ENCODE data around the gene HYAL1. TPM values are rescaled to one million over a fixed set of nuclear protein-coding genes. Genes with fewer than 3 reads are reported as not detected.

HYAL1 gene
- total RNA-seq = 10 to 100 TPM in 1 of 2 donors, 1 to 10 TPM in 1; 9.0 to 15.2 TPM

GRCh38 chr3:50303013-50303815, at the start of gene HYAL1:
TSS of gene HYAL1 (minus strand) at chr3:50303574. CDS start at chr3:50302956, 618 bp downstream.
- Histone ChIP-seq H3K36me3 (no peaks in the 10 kb centered on the region), H3K4me1 (peaks cover 13% of the 10 kb centered on the region), H3K9me3 (no peaks in the 10 kb centered on the region), H3K4me3 (peak within 1 kb of the TSS; percentile 4), H3K27me3 (no peaks in the 10 kb centered on the region), H3K27ac (peak within 1 kb of the TSS; percentile 47), H3K9ac (ENCODE audit: low read depth in 2 of 2, low read length in 2 of 2) (peak within 1 kb of the TSS; percentile 34 to 52)
- no peak for TF ChIP-seq CTCF (IDR thresholded peaks at IDR 0.05)
- intact Hi-C loops (cut with DNase I) = no loop called here
- peak; percentile 77 for DNase-seq

- no peak for DNase-seq
- no peak overlapping the region for H3K4me3 ChIP-seq
- intact Hi-C loops (cut with DNase I) = no loop called here
- no peaks in the 10 kb centered on the region for H3K9me3 ChIP-seq
- H3K27ac ChIP-seq = peak overlapping the region; percentile 49
- H3K27me3 ChIP-seq = no peaks in the 10 kb centered on the region
- TF ChIP-seq CTCF (IDR thresholded peaks at IDR 0.05) = no peak
- H3K4me1 ChIP-seq = peaks cover 35% of the 10 kb centered on the region
- peaks cover 8% of the 10 kb centered on the region for H3K36me3 ChIP-seq
- H3K9ac ChIP-seq (ENCODE audit: low read depth in 2 of 2, low read length in 2 of 2) = no peak overlapping the region
Observed at GRCh38 chr3:50352781-50353180, 49.4 kb upstream of the HYAL1 start.

- no peak for TF ChIP-seq CTCF (IDR thresholded peaks at IDR 0.05)
- peak overlapping the region; percentile 85 for H3K27ac ChIP-seq
- no peaks in the 10 kb centered on the region for H3K27me3 ChIP-seq
- intact Hi-C loops (cut with DNase I) = no loop called here
- H3K4me3 ChIP-seq = peak overlapping the region; percentile 59
- peaks cover 8% of the 10 kb centered on the region for H3K36me3 ChIP-seq
- H3K4me1 ChIP-seq = peaks cover 23% of the 10 kb centered on the region
- H3K9me3 ChIP-seq = no peaks in the 10 kb centered on the region
- DNase-seq = no peak
- peak overlapping the region in 1 of 2 donors; percentile 92 for H3K9ac ChIP-seq (ENCODE audit: low read depth in 2 of 2, low read length in 2 of 2)
Observed at GRCh38 chr3:50351323-50351697, 47.9 kb upstream of the HYAL1 start.

GRCh38 chr3:50350527-50351322, 47.4 kb upstream of the HYAL1 start, which contains the start of the genes CYB561D2 and NPRL2:
TSS of gene CYB561D2 (plus strand) at chr3:50350862. CDS start at chr3:50351434, 572 bp downstream.
TSS of gene NPRL2 (minus strand) at chr3:50350775. CDS start at chr3:50350652, 123 bp downstream.
- no peaks in the 10 kb centered on the region for H3K9me3 ChIP-seq
- H3K27me3 ChIP-seq = no peaks in the 10 kb centered on the region
- H3K27ac ChIP-seq = peak within 1 kb of the TSS; percentile 85
- H3K4me1 ChIP-seq = peaks cover 18% of the 10 kb centered on the region
- H3K36me3 ChIP-seq = peaks cover 8% of the 10 kb centered on the region
- peak within 1 kb of the TSS; percentile 59 for H3K4me3 ChIP-seq
- peak within 1 kb of the TSS; percentile 71 to 92 for H3K9ac ChIP-seq (ENCODE audit: low read depth in 2 of 2, low read length in 2 of 2)
- no peak for TF ChIP-seq CTCF (IDR thresholded peaks at IDR 0.05)
- intact Hi-C loops (cut with DNase I) = no loop called here
- DNase-seq = peak; percentile 100

GRCh38 chr3:50350213-50350526, 46.8 kb upstream of the HYAL1 start:
- H3K36me3 ChIP-seq = peaks cover 7% of the 10 kb centered on the region

More at GRCh38 chr3:50350213-50350526, 46.8 kb upstream of the HYAL1 start:
- no peak for TF ChIP-seq CTCF (IDR thresholded peaks at IDR 0.05)
- intact Hi-C loops (cut with DNase I) = no loop called here
- Histone ChIP-seq H3K4me1 (peaks cover 21% of the 10 kb centered on the region), H3K9me3 (no peaks in the 10 kb centered on the region), H3K4me3 (peak overlapping the region; percentile 59), H3K9ac (ENCODE audit: low read depth in 2 of 2, low read length in 2 of 2) (peak overlapping the region; percentile 71 to 92), H3K27me3 (no peaks in the 10 kb centered on the region), H3K27ac (peak overlapping the region; percentile 85)
- no peak for DNase-seq
